SU-DHL-6 (cell line): Measurements from ENCODE around the gene ZDHHC8.

Source experiments
- EZH2phosphoT487 ChIP-seq: fragments of 200-600 bp; sonication (generic), shearing (Covaris generic); conservative IDR thresholded peaks from 2 replicates; pipeline ENCODE4 v1.6.1; 2018; ENCODE audit warnings: mild to moderate bottlenecking, antibody characterized with exemption, low read length, moderate library complexity, mixed read lengths
- TF ChIP-seq, protein P1 (sequence below): fragments of 200-600 bp; sonication (generic); IDR thresholded peaks from one replicate; pipeline ENCODE4 v1.5.1; 2017; ENCODE audit warnings: antibody characterized with exemption, mild to moderate bottlenecking, low read length, moderate library complexity; ENCODE audit not compliant: insufficient read depth, poor library complexity, severe bottlenecking

DNA sequence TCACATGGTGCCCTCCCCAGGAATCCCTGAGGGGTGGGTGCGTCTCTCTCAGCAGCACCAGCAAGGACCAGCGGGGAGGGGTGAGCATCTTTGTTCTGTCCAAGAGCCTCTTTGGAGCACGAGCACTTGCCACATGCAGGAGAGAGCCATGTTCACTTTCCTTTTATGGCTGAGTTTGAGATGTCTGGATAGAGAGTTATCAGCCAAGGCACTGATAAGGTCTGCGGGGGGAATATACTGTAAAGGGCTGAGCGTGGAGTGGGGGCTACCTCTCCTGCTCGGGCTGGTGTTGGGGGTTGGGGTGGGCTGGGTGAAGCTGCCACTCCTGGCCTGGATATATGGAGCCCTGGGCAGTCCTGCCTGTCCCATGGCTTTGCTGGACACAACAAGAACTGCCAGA lies 54.1 kb downstream of the ZDHHC8 start:
- TF ChIP-seq, protein P1, sequence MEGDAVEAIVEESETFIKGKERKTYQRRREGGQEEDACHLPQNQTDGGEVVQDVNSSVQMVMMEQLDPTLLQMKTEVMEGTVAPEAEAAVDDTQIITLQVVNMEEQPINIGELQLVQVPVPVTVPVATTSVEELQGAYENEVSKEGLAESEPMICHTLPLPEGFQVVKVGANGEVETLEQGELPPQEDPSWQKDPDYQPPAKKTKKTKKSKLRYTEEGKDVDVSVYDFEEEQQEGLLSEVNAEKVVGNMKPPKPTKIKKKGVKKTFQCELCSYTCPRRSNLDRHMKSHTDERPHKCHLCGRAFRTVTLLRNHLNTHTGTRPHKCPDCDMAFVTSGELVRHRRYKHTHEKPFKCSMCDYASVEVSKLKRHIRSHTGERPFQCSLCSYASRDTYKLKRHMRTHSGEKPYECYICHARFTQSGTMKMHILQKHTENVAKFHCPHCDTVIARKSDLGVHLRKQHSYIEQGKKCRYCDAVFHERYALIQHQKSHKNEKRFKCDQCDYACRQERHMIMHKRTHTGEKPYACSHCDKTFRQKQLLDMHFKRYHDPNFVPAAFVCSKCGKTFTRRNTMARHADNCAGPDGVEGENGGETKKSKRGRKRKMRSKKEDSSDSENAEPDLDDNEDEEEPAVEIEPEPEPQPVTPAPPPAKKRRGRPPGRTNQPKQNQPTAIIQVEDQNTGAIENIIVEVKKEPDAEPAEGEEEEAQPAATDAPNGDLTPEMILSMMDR, result no peak
- TF ChIP-seq EZH2phosphoT487, result no peak
